IPS-20b (cell line): ENCODE data around the gene PSMD14.
A peak's percentile ranks its signal among the peaks of the same experiment; 100 is the strongest.

Source experiments
- H3K27ac ChIP-seq: one replicate; pipeline ENCODE4 v1.5.1; 2013; ENCODE audit warnings: low read length
- H3K27me3 ChIP-seq: 2 replicates; pipeline ENCODE4 v1.6.1; 2013; ENCODE audit warnings: mild to moderate bottlenecking, low read length, inconsistent platforms; ENCODE audit not compliant: insufficient read depth
- H3K36me3 ChIP-seq: 2 replicates; pipeline ENCODE4 v1.6.1; 2013; ENCODE audit warnings: low read depth, mild to moderate bottlenecking, inconsistent platforms, low read length, moderate library complexity; ENCODE audit not compliant: insufficient read depth
- H3K4me1 ChIP-seq: 2 replicates; pipeline ENCODE4 v1.6.1; 2013; ENCODE audit warnings: mild to moderate bottlenecking, control low read depth, inconsistent platforms, low read length, moderate library complexity; ENCODE audit not compliant: insufficient read depth
- H3K4me3 ChIP-seq: 2 replicates; pipeline ENCODE4 v1.5.1; 2013; ENCODE audit warnings: mild to moderate bottlenecking, low read length, inconsistent platforms
- H3K9ac ChIP-seq: 2 replicates; pipeline ENCODE4 v1.6.1; 2013; ENCODE audit warnings: low read depth, mild to moderate bottlenecking, inconsistent platforms, low read length, moderate library complexity
- H3K9me3 ChIP-seq: 2 replicates; pipeline ENCODE4 v1.6.1; 2013; ENCODE audit warnings: mild to moderate bottlenecking, low read depth, low read length, inconsistent platforms; ENCODE audit not compliant: insufficient read depth

PSMD14 gene

DNA sequence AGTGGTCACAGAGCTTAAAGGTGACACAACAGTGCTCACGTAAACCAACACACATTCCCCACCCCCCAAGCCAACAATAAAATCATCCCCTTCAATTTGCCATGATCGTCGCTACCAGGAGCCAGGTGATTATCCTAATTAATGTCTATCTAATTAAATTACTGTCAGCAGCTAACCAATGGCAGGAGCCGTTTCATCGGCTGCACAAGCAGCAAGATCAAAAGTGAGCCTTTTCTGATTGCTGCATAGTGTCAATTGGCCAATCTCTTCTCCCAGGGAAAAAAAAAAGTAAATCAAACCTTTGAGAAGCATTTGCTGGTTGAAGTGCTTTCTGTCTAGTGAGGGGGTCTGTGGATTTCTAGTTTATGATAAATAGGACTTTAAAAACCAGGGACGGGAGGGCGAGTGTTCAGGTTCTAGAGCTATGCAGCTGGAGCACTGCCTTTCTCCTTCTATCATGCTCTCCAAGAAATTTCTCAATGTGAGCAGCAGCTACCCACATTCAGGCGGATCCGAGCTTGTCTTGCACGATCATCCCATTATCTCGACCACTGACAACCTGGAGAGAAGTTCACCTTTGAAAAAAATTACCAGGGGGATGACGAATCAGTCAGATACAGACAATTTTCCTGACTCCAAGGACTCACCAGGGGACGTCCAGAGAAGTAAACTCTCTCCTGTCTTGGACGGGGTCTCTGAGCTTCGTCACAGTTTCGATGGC lies 107.9 kb downstream of the PSMD14 start, which contains the start of gene TBR1:
TSS of gene TBR1 (plus strand) at position 311 of the 721 bp plus-strand sequence. CDS start at position 425, 114 bp downstream.
- Histone ChIP-seq H3K27me3 (peaks cover 100% of the 10 kb centered on the region), H3K9me3 (peaks cover 3% of the 10 kb centered on the region; the same call in 1 of the 2 replicates), H3K27ac (no peak within 1 kb of the TSS), H3K9ac (no peak within 1 kb of the TSS), H3K36me3 (0 out of 2 replicates have a peak, but pooled peaks cover 5% of the 10 kb centered on the region), H3K4me1 (peaks cover 13% of the 10 kb centered on the region), H3K4me3 (peak within 1 kb of the TSS; percentile 57; the same call in 1 of the 2 replicates)

DNA sequence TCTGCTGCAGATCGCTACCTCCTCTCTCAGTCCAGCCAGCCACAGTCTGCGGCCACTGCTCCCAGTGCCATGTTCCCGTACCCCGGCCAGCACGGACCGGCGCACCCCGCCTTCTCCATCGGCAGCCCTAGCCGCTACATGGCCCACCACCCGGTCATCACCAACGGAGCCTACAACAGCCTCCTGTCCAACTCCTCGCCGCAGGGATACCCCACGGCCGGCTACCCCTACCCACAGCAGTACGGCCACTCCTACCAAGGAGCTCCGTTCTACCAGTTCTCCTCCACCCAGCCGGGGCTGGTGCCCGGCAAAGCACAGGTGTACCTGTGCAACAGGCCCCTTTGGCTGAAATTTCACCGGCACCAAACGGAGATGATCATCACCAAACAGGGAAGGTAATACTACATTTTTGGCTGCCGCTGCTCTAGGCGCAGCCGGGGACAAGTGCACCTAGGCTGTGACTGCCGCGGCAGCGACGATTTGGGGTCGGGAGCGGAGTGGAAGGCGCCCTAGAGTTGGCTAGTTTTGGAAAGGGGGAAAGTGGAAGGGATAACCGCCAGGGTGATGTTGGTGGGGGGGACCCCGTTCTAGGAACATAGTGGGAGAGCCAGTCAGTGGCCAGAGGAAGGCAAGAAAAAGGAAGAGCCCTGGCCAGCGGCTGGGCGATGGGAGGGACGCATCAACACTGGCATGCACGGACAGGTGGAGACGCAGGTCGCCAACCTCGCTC lies 108.6 kb downstream of the PSMD14 start:
- H3K4me3 ChIP-seq, result peak overlapping the region; percentile 8; the same call in 1 of the 2 replicates
- H3K36me3 ChIP-seq, result no peaks in the 10 kb centered on the region
- peaks cover 100% of the 10 kb centered on the region for H3K27me3 ChIP-seq
- peaks cover 3% of the 10 kb centered on the region; the same call in 1 of the 2 replicates for H3K9me3 ChIP-seq
- H3K9ac ChIP-seq, result no peak overlapping the region
- H3K4me1 ChIP-seq, result peaks cover 13% of the 10 kb centered on the region
- no peak overlapping the region for H3K27ac ChIP-seq

DNA sequence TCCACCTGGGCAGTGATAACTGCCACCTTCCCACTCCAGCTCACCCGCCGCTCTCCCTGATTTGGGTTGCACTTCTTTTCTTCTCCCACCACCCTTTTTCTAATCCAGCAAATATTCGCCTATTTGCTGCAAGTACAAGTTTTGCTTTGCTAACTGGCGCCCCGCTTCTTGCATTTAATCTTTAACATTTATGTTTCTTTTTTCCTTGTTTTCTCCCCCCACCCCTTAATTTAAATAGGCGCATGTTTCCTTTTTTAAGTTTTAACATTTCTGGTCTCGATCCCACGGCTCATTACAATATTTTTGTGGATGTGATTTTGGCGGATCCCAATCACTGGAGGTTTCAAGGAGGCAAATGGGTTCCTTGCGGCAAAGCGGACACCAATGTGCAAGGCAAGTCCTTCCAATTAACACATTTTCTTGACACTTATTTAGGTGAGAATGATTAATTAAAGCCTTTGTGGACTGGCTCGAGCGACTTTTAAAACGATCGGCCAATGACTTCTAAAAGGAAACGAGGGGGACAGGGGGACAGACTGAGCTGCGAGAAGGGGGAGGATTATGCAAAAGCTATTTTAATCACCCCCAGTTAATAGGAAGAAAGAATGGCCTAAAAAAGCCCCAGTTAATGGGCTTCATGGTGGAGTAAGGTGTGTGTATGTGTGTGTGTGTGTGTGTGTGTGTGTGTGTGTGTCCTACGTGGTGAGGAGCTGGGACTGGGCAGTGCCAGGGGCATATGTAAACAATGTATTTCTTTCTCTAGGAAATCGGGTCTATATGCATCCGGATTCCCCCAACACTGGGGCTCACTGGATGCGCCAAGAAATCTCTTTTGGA lies 109.4 kb downstream of the PSMD14 start:
- no peaks in the 10 kb centered on the region for H3K36me3 ChIP-seq
- no peak overlapping the region for H3K27ac ChIP-seq
- peaks cover 13% of the 10 kb centered on the region for H3K4me1 ChIP-seq
- peaks cover 100% of the 10 kb centered on the region for H3K27me3 ChIP-seq
- no peak overlapping the region for H3K9ac ChIP-seq
- H3K4me3 ChIP-seq, result no peak overlapping the region; the same call in 1 of the 2 replicates
- H3K9me3 ChIP-seq, result peaks cover 6% of the 10 kb centered on the region; the same call in 1 of the 2 replicates

DNA sequence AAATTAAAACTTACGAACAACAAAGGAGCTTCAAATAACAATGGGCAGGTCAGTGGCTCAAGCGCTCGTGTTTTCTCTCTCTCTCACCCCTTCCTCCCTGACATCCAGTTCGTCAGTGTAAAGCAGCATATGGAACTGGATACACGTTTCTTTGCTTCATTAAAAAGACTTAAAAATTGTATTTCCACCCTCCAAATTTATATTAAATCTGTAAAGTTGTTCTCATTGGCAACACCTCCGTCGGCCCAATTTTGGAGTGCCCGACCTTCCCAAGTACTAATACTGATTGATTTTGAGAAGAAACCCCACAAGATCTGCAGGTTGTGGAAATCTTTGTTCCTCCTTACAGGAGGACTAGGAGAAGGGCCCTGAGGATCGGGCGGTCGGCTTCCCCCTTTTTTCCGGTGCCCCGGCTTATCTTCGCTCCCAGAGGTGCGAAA lies 110.1 kb downstream of the PSMD14 start:
- Histone ChIP-seq H3K36me3 (no peaks in the 10 kb centered on the region), H3K27ac (no peak overlapping the region), H3K4me3 (no peak overlapping the region; the same call in 1 of the 2 replicates), H3K9ac (no peak overlapping the region), H3K4me1 (peaks cover 9% of the 10 kb centered on the region), H3K9me3 (peaks cover 8% of the 10 kb centered on the region; the same call in 1 of the 2 replicates), H3K27me3 (peaks cover 100% of the 10 kb centered on the region)

DNA sequence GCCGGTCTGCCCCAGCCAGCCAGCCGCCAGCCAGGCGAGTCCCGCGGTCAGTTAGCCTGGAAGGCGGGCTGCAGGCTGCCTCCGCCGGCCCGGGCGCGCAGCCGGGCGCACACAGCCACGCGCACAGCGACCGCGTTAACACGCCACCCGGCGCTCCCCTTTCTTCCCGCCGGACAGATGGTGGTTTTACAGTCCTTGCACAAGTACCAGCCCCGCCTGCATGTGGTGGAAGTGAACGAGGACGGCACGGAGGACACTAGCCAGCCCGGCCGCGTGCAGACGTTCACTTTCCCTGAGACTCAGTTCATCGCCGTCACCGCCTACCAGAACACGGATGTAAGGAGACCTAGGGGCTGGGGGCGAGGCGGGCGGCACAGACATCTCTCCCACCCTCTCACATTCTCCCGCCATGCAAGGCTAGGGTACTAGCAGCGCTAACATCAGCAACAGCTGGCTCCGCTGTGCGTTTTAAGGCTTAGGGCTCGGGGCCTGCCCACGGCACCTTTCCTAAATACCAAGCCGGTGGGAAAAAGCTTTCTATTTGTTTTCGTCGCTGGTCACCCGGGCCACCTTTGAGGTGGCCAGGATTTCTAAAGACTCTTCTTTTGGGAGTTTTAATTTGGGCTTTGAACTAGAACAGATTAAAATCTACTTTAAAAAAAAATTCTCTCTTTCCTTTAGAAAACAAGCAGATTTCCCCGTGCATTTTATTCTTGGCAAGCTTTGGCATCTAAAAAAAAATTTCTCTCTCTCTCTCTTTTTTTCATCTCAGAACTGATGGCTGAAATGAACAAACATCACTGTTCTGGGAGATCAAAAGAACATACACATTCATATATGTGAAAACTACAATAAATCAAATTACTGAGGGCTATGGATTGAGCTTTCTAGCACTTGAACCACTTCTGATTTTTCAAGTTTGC lies 110.8 kb downstream of the PSMD14 start:
- Histone ChIP-seq H3K27me3 (peaks cover 100% of the 10 kb centered on the region), H3K27ac (no peak overlapping the region), H3K4me1 (peaks cover 3% of the 10 kb centered on the region; the same call in 1 of the 2 replicates), H3K36me3 (no peaks in the 10 kb centered on the region), H3K9ac (no peak overlapping the region), H3K9me3 (peaks cover 8% of the 10 kb centered on the region; the same call in 1 of the 2 replicates), H3K4me3 (peak overlapping the region; percentile 46; the same call in 1 of the 2 replicates)

DNA sequence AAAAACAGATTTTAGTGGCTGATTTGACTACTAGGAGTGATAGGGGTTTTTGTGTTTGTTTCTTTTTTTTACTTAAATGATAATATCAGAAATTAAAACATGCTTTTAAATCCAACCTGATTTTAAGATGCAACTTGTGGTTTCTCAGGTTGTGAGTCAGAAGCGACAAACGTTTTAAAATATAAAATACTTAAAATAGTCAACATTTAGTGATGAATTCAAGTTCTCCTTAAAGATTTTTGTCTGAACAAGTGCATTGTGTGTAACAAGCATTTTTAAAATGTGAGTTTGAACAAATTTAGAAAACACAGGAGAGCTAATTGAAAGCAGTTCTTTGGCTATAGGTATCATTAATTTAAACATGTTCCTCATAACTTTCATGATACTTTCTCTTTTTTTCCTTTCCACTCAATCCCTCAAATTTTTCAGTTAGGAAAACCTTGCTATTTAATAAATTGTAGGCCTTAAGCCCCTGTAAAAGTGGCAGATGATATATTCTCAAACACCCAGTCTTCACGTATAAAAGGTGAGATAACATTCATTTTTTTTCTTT lies 111.5 kb downstream of the PSMD14 start:
- Histone ChIP-seq H3K4me1 (peaks cover 6% of the 10 kb centered on the region; the same call in 1 of the 2 replicates), H3K27ac (no peak overlapping the region), H3K9ac (no peak overlapping the region), H3K27me3 (peaks cover 100% of the 10 kb centered on the region), H3K9me3 (peaks cover 8% of the 10 kb centered on the region; the same call in 1 of the 2 replicates), H3K4me3 (no peak overlapping the region), H3K36me3 (no peaks in the 10 kb centered on the region)

DNA sequence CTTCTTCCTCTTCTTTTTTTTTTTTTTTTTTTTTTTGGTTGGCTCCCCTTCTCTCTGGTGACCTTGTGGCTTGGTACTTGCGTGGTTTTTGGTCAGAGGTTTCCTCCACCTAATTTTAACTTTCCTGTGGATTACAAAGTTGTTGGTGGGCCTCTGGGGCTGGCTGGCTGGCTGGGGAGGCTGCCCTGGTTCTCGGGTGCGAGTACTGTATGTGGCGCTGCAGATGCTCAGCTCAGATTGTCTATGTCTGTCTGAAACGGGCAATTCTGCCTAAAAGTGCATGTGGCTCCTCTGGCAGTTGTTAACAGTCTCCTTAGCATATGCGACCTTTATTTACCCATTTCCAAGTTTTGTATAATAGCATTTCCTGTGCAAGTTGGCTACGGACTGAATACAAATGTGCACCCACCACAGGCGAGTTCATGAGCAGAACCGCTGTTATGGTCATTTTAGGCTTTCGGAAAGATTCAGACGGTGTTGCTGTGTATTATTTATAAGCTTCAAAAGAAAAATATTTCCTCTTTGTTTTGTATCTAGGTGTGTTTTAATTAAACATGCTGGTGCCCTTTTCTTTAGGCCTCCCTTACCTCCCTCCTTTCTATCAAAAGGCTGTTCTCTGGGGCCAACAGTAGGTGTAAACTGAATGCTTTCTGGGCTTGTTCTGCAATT lies 112.3 kb downstream of the PSMD14 start:
- Histone ChIP-seq H3K36me3 (no peaks in the 10 kb centered on the region), H3K9ac (no peak overlapping the region), H3K4me3 (no peak overlapping the region), H3K27me3 (peaks cover 100% of the 10 kb centered on the region), H3K9me3 (peaks cover 8% of the 10 kb centered on the region; the same call in 1 of the 2 replicates), H3K27ac (no peak overlapping the region), H3K4me1 (0 out of 2 replicates have a peak, but pooled peaks cover 3% of the 10 kb centered on the region)

DNA sequence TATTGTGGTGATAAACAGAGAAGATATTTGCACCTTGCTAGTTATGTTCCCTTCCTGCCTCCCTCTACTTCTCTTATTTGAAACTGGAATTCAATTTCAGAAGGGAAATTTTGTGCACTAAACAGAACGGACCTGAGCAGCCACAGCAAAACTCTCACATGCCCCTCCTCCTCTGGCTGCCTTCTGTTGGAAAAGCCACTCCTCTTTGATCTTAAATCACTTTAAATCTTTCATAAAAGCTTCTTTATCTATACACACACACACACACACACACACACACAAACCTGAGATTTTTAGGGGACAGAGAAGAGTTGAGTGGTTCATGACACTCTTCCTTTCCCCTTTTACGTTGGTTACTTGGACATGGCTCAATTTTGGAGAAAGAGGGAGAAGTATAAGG lies 113.5 kb downstream of the PSMD14 start:
- peaks cover 8% of the 10 kb centered on the region; the same call in 1 of the 2 replicates for H3K9me3 ChIP-seq
- no peaks in the 10 kb centered on the region for H3K36me3 ChIP-seq
- no peak overlapping the region for H3K9ac ChIP-seq
- peaks cover 100% of the 10 kb centered on the region for H3K27me3 ChIP-seq
- 0 out of 2 replicates have a peak, but pooled peaks cover 3% of the 10 kb centered on the region for H3K4me1 ChIP-seq
- no peak overlapping the region for H3K27ac ChIP-seq
- no peak overlapping the region for H3K4me3 ChIP-seq

DNA sequence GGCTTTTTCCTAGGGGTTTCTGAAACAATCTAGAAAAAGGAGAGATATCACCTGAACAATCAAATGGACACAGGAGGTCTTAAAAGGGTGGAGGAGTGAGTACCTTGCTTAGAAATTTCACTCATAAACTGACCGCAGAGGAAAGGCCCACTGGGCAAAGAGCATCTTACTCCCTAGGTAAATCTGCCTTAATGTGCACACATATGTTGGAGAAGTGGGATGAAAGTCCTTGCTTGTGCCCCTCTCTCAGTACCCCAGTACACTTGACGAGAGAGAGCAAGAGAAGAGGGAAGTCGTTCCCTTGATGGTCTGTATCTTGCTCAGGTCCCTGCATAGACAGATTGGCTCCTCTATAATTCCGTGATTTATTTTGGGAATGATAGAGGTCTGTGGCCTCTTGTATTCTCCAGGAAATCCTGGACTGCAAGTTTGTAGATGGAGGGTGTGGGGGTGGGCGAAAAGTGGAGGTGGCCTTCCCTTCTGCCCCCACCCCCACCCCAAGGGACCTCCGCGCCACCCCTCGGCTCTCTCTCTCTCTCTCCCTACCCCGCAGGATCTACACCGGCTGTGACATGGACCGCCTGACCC lies 114.7 kb downstream of the PSMD14 start:
- H3K27me3 ChIP-seq, result peaks cover 100% of the 10 kb centered on the region
- no peak overlapping the region for H3K27ac ChIP-seq
- H3K9me3 ChIP-seq, result peaks cover 8% of the 10 kb centered on the region; the same call in 1 of the 2 replicates
- H3K4me1 ChIP-seq, result peaks cover 7% of the 10 kb centered on the region; the same call in 1 of the 2 replicates
- H3K9ac ChIP-seq, result no peak overlapping the region
- H3K4me3 ChIP-seq, result peak overlapping the region; percentile 65; the same call in 1 of the 2 replicates
- no peaks in the 10 kb centered on the region for H3K36me3 ChIP-seq
